ENCODE measurements around the gene DENND6B.

GRCh38 chr22:50310949-50311444 is 15.8 kb downstream of the DENND6B start:
- TF ChIP-seq CTCF (IDR thresholded peaks at IDR 0.05; ENCODE audit: low read depth, low read length) (no peak), POLR2A (IDR thresholded peaks at IDR 0.05; ENCODE audit: extremely low read depth, insufficient read length) (no peak)
